A549 treated with Hydrocortisone at 1 μM for 4 hours (cell line): ENCODE results near the gene TPGS1. TPM values are rescaled to one million over a fixed set of nuclear protein-coding genes. Genes with fewer than 3 reads are reported as not detected.

Experiments used
- total RNA-seq: library from RNA; stranded (reverse); fragments of 200-300 nt; extraction: Qiagen RNA extraction; gene quantifications from 5 replicates; pipeline ENCODE4 v1.2.3, GENCODE V29; 2022

TPGS1 gene, protein sequence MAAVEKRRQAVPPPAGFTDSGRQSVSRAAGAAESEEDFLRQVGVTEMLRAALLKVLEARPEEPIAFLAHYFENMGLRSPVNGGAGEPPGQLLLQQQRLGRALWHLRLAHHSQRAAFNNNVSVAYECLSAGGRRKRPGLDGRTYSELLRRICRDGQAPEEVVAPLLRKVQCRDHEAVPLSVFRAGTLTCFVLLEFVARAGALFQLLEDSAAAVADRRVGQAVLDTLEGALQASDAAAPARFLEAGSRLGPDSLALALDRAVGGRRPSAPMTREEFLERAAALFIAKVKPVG
- 9.8 to 16.5 TPM (median 15.3 TPM) in 5 replicates for total RNA-seq

DNA sequence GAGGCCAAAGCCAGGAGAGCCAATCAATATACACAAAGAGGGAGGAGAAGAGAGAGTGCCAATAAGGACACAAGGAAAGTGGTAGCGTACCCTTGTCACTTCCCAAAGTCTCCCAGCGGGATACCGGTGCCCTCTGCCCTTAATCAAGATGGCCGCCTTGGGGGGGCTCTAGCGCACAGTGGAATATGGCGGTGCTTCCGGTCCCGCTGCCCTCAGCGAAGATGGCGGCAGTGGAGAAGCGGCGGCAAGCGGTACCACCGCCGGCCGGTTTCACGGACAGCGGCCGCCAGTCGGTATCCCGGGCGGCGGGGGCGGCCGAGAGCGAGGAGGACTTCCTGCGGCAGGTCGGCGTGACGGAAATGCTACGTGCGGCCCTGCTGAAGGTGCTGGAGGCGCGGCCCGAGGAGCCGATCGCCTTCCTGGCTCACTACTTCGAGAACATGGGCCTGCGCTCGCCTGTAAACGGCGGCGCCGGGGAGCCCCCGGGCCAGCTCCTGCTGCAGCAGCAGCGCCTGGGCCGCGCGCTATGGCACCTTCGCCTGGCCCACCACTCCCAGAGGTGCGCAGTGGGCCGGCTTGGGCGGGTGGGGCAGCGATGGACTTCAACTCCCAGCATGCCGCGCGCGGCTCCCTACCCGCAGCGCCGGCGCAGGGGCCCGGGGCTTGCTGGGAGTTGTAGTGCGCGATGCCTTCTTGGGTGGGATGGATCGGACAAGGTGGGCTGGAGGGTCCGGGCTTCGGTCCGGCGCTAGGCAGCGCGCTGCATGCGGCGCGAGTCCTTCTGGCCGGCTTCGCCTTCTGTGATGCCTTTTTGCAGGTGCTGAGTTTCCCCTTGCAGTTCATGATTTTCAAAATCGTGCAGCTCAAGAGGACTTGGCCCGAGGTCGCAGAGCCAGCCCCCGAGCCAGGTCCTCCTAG lies at the start of gene TPGS1:
TPGS1 (plus strand) TSS at position 212 of the 918 bp plus-strand sequence; CDS start at position 222, 10 bp downstream.

DNA sequence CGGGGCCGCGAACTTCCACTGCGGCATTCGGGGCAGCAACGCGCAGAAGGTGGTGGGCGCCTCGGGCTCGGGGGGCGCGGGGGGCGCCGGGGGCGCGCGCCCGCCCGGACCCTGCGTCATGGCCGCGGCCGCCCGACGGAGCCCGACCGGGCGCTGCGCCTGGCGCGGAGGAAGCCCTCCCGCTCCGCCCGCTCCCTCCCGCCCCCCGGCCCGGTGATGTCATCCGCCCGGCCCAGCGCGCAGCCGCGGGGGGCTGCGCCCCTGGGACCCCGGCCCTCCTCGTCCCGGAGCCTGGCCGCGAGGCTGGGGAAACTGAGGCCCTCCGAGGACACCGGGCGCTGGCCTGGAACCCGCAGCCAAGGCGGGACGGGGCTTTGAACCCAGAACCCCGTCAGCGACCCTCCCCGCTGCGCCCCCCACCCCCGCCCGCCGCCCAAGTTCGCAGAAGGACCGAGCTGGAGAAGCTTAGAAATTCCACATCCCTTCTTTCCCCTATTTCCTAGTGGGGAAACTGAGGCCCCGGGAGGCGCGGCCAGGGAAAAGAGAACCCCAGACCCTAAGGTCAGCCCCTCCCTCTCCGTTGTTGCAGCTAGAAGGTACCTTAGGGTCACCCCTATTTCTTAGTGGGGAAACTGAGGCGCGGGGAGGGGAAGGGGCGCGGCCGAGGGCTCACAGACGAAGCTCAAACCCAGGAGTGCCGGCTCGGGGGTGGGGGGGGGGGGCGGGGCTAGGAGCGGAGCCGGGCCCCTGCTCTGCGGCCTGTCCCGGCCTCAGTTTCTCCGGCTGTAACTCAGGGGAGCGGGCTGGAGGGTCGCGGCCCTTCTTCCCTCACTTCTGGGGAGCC lies 46.2 kb upstream of the TPGS1 start, which contains the start of gene SHC2:
SHC2 (minus strand) TSS at position 157 of the 844 bp plus-strand sequence; CDS start at position 120, 37 bp downstream.

DNA sequence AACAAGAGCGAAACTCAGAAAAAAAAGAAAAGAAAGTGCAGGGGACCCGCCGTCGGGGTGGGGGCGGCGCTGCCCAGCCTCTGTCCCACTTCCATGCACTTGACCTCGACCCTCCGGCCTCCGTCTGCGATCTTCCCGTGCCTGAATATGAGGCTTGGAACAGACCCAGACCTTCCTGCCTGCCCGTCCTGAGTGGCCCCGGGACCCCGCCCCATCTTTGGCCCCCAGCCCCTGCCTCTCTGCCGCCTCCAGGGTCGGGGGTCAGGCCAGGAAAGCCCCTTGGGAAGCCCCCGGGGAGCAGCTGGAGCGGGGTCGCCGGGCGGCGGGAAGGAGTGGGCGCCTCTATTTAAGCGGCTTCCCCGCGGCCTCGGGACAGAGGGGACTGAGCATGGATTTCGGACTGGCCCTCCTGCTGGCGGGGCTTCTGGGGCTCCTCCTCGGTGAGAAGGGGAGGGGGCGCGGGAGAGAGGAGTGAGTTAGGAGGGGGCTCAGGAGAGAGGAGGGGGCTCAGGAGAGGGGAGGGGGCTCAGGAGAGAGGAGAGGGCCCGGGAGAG lies 11.1 kb upstream of the TPGS1 start, which contains the start of gene MADCAM1:
MADCAM1 (plus strand) TSS at position 375 of the 554 bp plus-strand sequence; CDS start at position 389, 14 bp downstream.

DNA sequence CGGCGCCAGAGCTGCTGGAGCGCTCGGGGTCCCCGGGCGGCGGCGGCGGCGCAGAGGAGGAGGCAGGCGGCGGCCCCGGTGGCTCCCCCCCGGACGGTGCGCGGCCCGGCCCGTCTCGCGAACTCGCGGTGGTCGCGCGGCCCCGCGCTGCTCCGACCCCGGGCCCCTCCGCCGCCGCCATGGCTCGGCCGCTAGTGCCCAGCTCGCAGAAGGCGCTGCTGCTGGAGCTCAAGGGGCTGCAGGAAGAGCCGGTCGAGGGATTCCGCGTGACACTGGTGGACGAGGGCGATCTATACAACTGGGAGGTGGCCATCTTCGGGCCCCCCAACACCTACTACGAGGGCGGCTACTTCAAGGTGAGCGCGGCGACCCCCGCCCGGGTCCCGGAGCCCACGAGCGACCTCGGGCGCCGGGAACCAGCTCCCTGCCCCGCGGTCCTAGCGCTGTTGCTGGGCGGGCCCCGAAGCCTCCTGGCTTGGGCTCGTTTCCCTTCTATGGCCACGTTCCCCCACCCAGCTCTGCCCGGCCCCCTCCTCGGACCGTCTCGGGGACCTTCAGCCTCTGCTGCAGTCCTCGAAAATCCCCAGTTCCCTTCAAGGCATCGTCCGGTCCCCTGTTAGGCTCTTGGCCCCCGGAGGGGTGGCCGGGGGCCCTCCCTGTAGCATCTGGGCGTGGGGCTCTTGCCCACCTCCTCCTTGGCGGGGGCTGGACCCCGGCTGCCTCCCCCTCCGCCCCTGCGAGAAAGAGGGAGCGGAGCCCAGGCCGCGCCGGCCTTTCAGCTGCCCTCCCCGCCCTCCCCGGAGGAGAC lies 24.7 kb downstream of the TPGS1 start, which contains the start of gene CDC34:
CDC34 (plus strand) TSS at position 8 of the 808 bp plus-strand sequence; CDS start at position 180, 172 bp downstream.

DNA sequence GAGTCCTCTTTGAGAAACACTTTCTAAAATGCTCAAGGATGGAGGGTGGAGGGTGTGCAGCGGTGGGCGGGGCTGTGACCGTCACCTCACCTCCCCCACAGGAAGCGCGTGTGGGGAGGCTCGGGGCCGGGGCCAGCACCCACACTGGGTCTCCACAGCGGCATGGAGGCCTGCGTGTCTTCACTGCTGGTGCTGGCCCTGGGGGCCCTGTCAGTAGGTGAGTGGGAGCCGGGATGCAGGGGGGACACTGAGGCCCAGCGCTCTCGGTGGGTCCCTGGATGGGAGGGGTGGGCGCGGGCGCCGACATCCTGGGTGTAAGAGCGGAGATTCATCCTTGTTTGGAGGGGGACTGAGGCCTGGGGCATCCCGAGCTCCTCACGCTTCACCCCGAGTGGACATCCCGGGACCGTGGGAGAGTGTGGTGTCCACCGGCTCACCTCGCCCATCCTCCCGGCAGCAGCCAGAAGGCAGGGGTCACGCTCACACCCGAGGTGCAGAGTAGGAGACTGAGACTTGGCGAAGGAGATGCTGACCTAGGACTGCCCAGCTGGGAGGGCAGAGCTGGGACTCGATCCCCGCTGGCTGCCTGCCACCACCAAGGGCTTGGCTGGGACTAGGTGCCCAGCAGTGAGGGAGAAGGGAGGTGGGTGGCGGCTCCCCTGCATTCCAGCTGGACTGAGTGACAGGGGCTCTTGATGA lies 36.8 kb downstream of the TPGS1 start, which contains the start of gene GZMM:
GZMM (plus strand) TSS at position 144 of the 699 bp plus-strand sequence; CDS start at position 163, 19 bp downstream.

Other genes starting within 250 kb of the TPGS1 start
- 85.3 to 109 TPM (median 99.8 TPM) in 5 replicates for gene PLPP2, start 216.1 kb upstream of the TPGS1 start, total RNA-seq
- gene MIER2, start 162.7 kb upstream of the TPGS1 start, total RNA-seq = 15.1 to 22.7 TPM (median 18.3 TPM) in 5 replicates
- 0.22 to 0.68 TPM (median 0.59 TPM) in 5 replicates for gene C2CD4C, start 98.3 kb upstream of the TPGS1 start, total RNA-seq
- 0.77 to 1.5 TPM (median 0.99 TPM) in 5 replicates for gene SHC2, start 46.5 kb upstream of the TPGS1 start, total RNA-seq
- gene MADCAM1, start 11.0 kb upstream of the TPGS1 start, total RNA-seq = 0.12 to 0.41 TPM (median 0.30 TPM) in 5 replicates
- 67.9 to 93.1 TPM (median 87.3 TPM) in 5 replicates for gene CDC34, start 24.3 kb downstream of the TPGS1 start, total RNA-seq
- 0.30 to 0.48 TPM (median 0.39 TPM) in 5 replicates for gene GZMM, start 36.6 kb downstream of the TPGS1 start, total RNA-seq
- 645 to 729 TPM (median 699 TPM) in 5 replicates for gene BSG, start 65.1 kb downstream of the TPGS1 start, total RNA-seq
- gene HCN2, start 82.4 kb downstream of the TPGS1 start, total RNA-seq = 30.4 to 38.9 TPM (median 35.2 TPM) in 5 replicates
- gene POLRMT, start 126.0 kb downstream of the TPGS1 start, total RNA-seq = 68.0 to 91.4 TPM (median 86.6 TPM) in 5 replicates
- gene FGF22, start 132.4 kb downstream of the TPGS1 start, total RNA-seq = 0.37 to 0.75 TPM (median 0.55 TPM) in 5 replicates
- gene RNF126, start 155.7 kb downstream of the TPGS1 start, total RNA-seq = 53.5 to 72.9 TPM (median 70.7 TPM) in 5 replicates
- 210 to 272 TPM (median 239 TPM) in 5 replicates for gene FSTL3, start 168.9 kb downstream of the TPGS1 start, total RNA-seq
- 0.16 to 0.23 TPM in 2 of 5 replicates, not detected in the others for gene PRSS57, start 188.0 kb downstream of the TPGS1 start, total RNA-seq
- gene PALM, start 201.4 kb downstream of the TPGS1 start, total RNA-seq = 12.0 to 17.9 TPM (median 14.3 TPM) in 5 replicates
- gene MISP, start 243.6 kb downstream of the TPGS1 start, total RNA-seq = 73.4 to 86.5 TPM (median 79.6 TPM) in 5 replicates